IMR-90 (cell line): ENCODE results near the gene TEKT5. TPM values are rescaled to one million over a fixed set of nuclear protein-coding genes. Genes with fewer than 3 reads are reported as not detected.

Experiments used
- ATAC-seq: fragments of 200-7000 bp; cut with Tn5 transposase; 2 replicates; pipeline ENCODE4 v1.9.1; 2020; ENCODE audit warnings: low read depth, mild to moderate bottlenecking, moderate library complexity
- BruUV-seq: library from RNA; stranded (reverse); fragments of 400-500 nt; replicated peaks from 2 replicates; lab custom pipeline; 2021; lab: Mats Ljungman, UMichigan
- CTCF ChIA-PET: fragments of 300-600 bp; formaldehyde crosslinking; extraction: SDS; loops from one replicate; lab custom pipeline; 2021; ENCODE audit warnings: antibody characterized with exemption; lab: Yijun Ruan, JAX
- POLR2A ChIA-PET: fragments of 300-600 bp; sonication (Branson Sonifier 250); formaldehyde crosslinking; loops from one replicate; lab custom pipeline; 2022; ENCODE audit warnings: antibody characterized with exemption; ENCODE audit not compliant: unreplicated experiment; lab: Charles Lee
- DNase-seq: peaks from one replicate; pipeline ENCODE4 v3.0.0; 2013
- H2AFZ ChIP-seq: replicated peaks from 2 replicates; pipeline ENCODE3; 2013; ENCODE audit warnings: low read length, mild to moderate bottlenecking; ENCODE audit not compliant: poor library complexity
- H2AK5ac ChIP-seq: 2 replicates; pipeline ENCODE4 v1.6.1; 2013; ENCODE audit warnings: low read depth, low read length, inconsistent platforms
- H2AK9ac ChIP-seq: replicated peaks from 2 replicates; pipeline ENCODE3; 2013; ENCODE audit warnings: mild to moderate bottlenecking, low read depth, low read length, moderate library complexity; ENCODE audit not compliant: poor library complexity
- H2BK120ac ChIP-seq: 2 replicates; pipeline ENCODE4 v1.6.1; 2013; ENCODE audit warnings: low read depth, low read length, inconsistent platforms
- H2BK15ac ChIP-seq: 3 replicates; pipeline ENCODE4 v1.6.1; 2013; ENCODE audit warnings: low read depth, low read length, inconsistent platforms
- H2BK20ac ChIP-seq: 2 replicates; pipeline ENCODE4 v1.6.1; 2013; ENCODE audit warnings: low read depth, mild to moderate bottlenecking, inconsistent platforms, low read length, moderate library complexity
- H2BK5ac ChIP-seq: 2 replicates; pipeline ENCODE4 v1.6.1; 2013; ENCODE audit warnings: mild to moderate bottlenecking, low read depth, low read length, inconsistent platforms; ENCODE audit not compliant: poor library complexity, severe bottlenecking
- H3K14ac ChIP-seq: replicated peaks from 2 replicates; pipeline ENCODE4 v1.6.1; 2013; ENCODE audit warnings: low read depth, low read length, inconsistent platforms
- H3K18ac ChIP-seq: 2 replicates; pipeline ENCODE4 v1.6.1; 2013; ENCODE audit warnings: low read depth, low read length, control low read depth
- H3K23ac ChIP-seq: 2 replicates; pipeline ENCODE4 v1.6.1; 2013; ENCODE audit warnings: low read depth, low read length, inconsistent platforms
- H3K27ac ChIP-seq: 2 replicates; pipeline ENCODE4 v1.5.1; 2013; ENCODE audit warnings: mild to moderate bottlenecking, control low read depth, low read length; ENCODE audit not compliant: insufficient read depth
- H3K27me3 ChIP-seq: 2 replicates; pipeline ENCODE4 v1.6.1; 2013; ENCODE audit warnings: low read length; ENCODE audit not compliant: control insufficient read depth, insufficient read depth
- H3K36me3 ChIP-seq: 2 replicates; pipeline ENCODE4 v1.6.1; 2013; ENCODE audit warnings: low read length, mixed read lengths; ENCODE audit not compliant: control insufficient read depth, insufficient read depth
- H3K4ac ChIP-seq: 2 replicates; pipeline ENCODE4 v1.6.1; 2013; ENCODE audit warnings: low read depth, low read length, inconsistent platforms
- H3K4me1 ChIP-seq: 2 replicates; pipeline ENCODE4 v1.6.1; 2013; ENCODE audit warnings: low read length, mixed read lengths; ENCODE audit not compliant: control insufficient read depth, insufficient read depth
- H3K4me2 ChIP-seq: 2 replicates; pipeline ENCODE4 v1.6.1; 2013; ENCODE audit warnings: low read depth, mild to moderate bottlenecking, control low read depth, low read length, moderate library complexity
- H3K4me3 ChIP-seq: 2 replicates; pipeline ENCODE4 v1.5.1; 2013; ENCODE audit warnings: low read depth, mild to moderate bottlenecking, control low read depth, low read length, moderate library complexity; ENCODE audit not compliant: insufficient read depth
- H3K56ac ChIP-seq: 2 replicates; pipeline ENCODE4 v1.6.1; 2013; ENCODE audit warnings: low read length, inconsistent platforms; ENCODE audit not compliant: insufficient read depth; ENCODE audit errors: extremely low read depth
- H3K79me1 ChIP-seq, 2 experiments: 2 replicates each; pipeline ENCODE4 v1.6.1; 2013; ENCODE audit warnings: low read length in 2 of 2, inconsistent platforms in 1 of 2, low read depth in 1 of 2
- H3K9ac ChIP-seq: 2 replicates; pipeline ENCODE4 v1.6.1; 2013; ENCODE audit warnings: low read depth, low read length, control low read depth
- H3K9me1 ChIP-seq: 2 replicates; pipeline ENCODE4 v1.6.1; 2013; ENCODE audit warnings: low read length, inconsistent platforms; ENCODE audit not compliant: insufficient read depth
- H3K9me3 ChIP-seq: 2 replicates; pipeline ENCODE4 v1.6.1; 2013; ENCODE audit warnings: low read length; ENCODE audit not compliant: control insufficient read depth, insufficient read depth
- H4K20me1 ChIP-seq: 2 replicates; pipeline ENCODE4 v1.6.1; 2013; ENCODE audit warnings: low read length, inconsistent platforms; ENCODE audit not compliant: insufficient read depth
- H4K5ac ChIP-seq: 2 replicates; pipeline ENCODE4 v1.6.1; 2013; ENCODE audit warnings: mild to moderate bottlenecking, low read depth, low read length, control low read depth
- H4K8ac ChIP-seq, 2 experiments: 2 replicates each; pipeline ENCODE4 v1.6.1; 2013; ENCODE audit warnings: low read depth in 2 of 2, low read length in 2 of 2, control low read depth in 1 of 2, inconsistent platforms in 1 of 2
- H4K91ac ChIP-seq: 2 replicates; pipeline ENCODE4 v1.6.1; 2013; ENCODE audit warnings: low read depth, low read length, inconsistent platforms; ENCODE audit not compliant: insufficient read depth
- BHLHE40 ChIP-seq: fragments of 150-350 bp; IDR thresholded peaks from 2 replicates; pipeline ENCODE4 v1.6.1; 2016; ENCODE audit warnings: mild to moderate bottlenecking, low read depth, low read length
- CEBPB ChIP-seq: IDR thresholded peaks from 2 replicates; pipeline ENCODE4 v1.6.1; 2012; ENCODE audit warnings: low read depth, low read length, improper control_type of control experiment
- CHD1 ChIP-seq: IDR thresholded peaks from 2 replicates; pipeline ENCODE4 v1.6.1; 2012; ENCODE audit warnings: low read depth, low read length, improper control_type of control experiment
- ELK1 ChIP-seq: fragments of 150-350 bp; IDR thresholded peaks from 2 replicates; pipeline ENCODE4 v1.6.1; 2016; ENCODE audit warnings: low read depth, mild to moderate bottlenecking, low read length, moderate library complexity, borderline replicate concordance
- FOS ChIP-seq: fragments of 150-350 bp; IDR thresholded peaks from 2 replicates; pipeline ENCODE4 v1.6.1; 2016; ENCODE audit warnings: low read depth, low read length
- MAFK ChIP-seq: IDR thresholded peaks from 2 replicates; pipeline ENCODE4 v1.6.1; 2012; ENCODE audit warnings: low read depth, low read length, improper control_type of control experiment
- MAZ ChIP-seq: IDR thresholded peaks from 2 replicates; pipeline ENCODE4 v1.6.1; 2012; ENCODE audit warnings: low read depth, mild to moderate bottlenecking, low read length, improper control_type of control experiment, moderate library complexity, borderline replicate concordance
- MXI1 ChIP-seq: IDR thresholded peaks from 2 replicates; pipeline ENCODE4 v1.6.1; 2012; ENCODE audit warnings: low read depth, mild to moderate bottlenecking, low read length, moderate library complexity, borderline replicate concordance
- NFE2L2 ChIP-seq: fragments of 150-350 bp; IDR thresholded peaks from 2 replicates; pipeline ENCODE4 v1.6.1; 2016; ENCODE audit warnings: low read depth, mild to moderate bottlenecking, low read length
- POLR2A ChIP-seq: IDR thresholded peaks from 2 replicates; pipeline ENCODE4 v1.6.1; 2012; ENCODE audit warnings: mild to moderate bottlenecking, low read depth, low read length
- RAD21 ChIP-seq: IDR thresholded peaks from 2 replicates; pipeline ENCODE4 v1.6.1; 2012; ENCODE audit warnings: low read length, improper control_type of control experiment
- RCOR1 ChIP-seq: IDR thresholded peaks from 2 replicates; pipeline ENCODE4 v1.6.1; 2012; ENCODE audit warnings: mild to moderate bottlenecking, low read length, improper control_type of control experiment; ENCODE audit not compliant: insufficient replicate concordance
- RFX5 ChIP-seq: IDR thresholded peaks from 2 replicates; pipeline ENCODE4 v1.8.0; 2012; ENCODE audit warnings: low read depth, mild to moderate bottlenecking, low read length, moderate library complexity
- SMC3 ChIP-seq: fragments of 150-350 bp; IDR thresholded peaks from 2 replicates; pipeline ENCODE4 v1.6.1; 2016; ENCODE audit warnings: low read depth, mild to moderate bottlenecking, antibody characterized with exemption, low read length, moderate library complexity
- USF2 ChIP-seq: fragments of 150-350 bp; IDR thresholded peaks from 2 replicates; pipeline ENCODE4 v1.6.1; 2017; ENCODE audit warnings: mild to moderate bottlenecking, antibody characterized with exemption, low read length, low read depth
- WGBS, 2 experiments: methylation state at CpG; one replicate each; pipeline versions ENCODE4 v1.1.5 to v1.1.7; 2013; ENCODE audit warnings: missing lambda C conversion rate in 2 of 2; ENCODE audit not compliant: insufficient read length in 1 of 2; ENCODE audit errors: extremely low coverage in 2 of 2; 5-methylcytosine and 5-hydroxymethylcytosine counted together
- dilution Hi-C: fragments of 300-500 bp; cut with HindIII; formaldehyde crosslinking; loops from one replicate; pipeline ENCODE4 v1.14.3; 2018; ENCODE audit warnings: low sequenced_read_pairs; ENCODE audit not compliant: unreplicated experiment
- in situ Hi-C: fragments of 300-500 bp; cut with MboI; formaldehyde crosslinking; loops from 3 replicates; pipeline ENCODE4 v1.14.3; 2019; ENCODE audit warnings: low sequenced_read_pairs, inconsistent platforms, mixed read lengths
- intact Hi-C: fragments of 100-400 bp; cut with micrococcal nuclease; formaldehyde crosslinking; loops from 2 replicates; pipeline ENCODE4 v1.10.0; 2022
- polyA plus RNA-seq, 3 experiments: library from polyadenylated mRNA; depleted of rRNA; stranded (reverse); fragments of >200 nt; gene quantifications; 2 replicates each; pipeline ENCODE4 v1.2.3, GENCODE V29; 2012; ENCODE audit warnings: low replicate concordance in 1 of 3
- total RNA-seq: library from RNA; depleted of rRNA; stranded (reverse); fragments of >200 nt; gene quantifications from 2 replicates; pipeline ENCODE4 v1.2.3, GENCODE V29; 2012
- TF ChIP-seq, protein P1 (sequence below): conservative IDR thresholded peaks from 2 replicates; pipeline ENCODE4 v1.5.1; 2012; ENCODE audit warnings: mild to moderate bottlenecking, low read depth, low read length, improper control_type of control experiment

TEKT5 gene
- total and polyA plus RNA-seq, 2 of the 4 experiments (the other 2 are of a cell fraction): 0.17 TPM; not detected in 1

- Histone ChIP-seq H2BK5ac (no peak overlapping the region), H3K27me3 (no peaks in the 10 kb centered on the region), H2BK20ac (no peak overlapping the region), H3K23ac (no peak overlapping the region), H2AFZ (no peak overlapping the region), H3K56ac (no peak overlapping the region), H2BK15ac (no peak overlapping the region), H4K5ac (no peak overlapping the region), H2BK120ac (no peak overlapping the region), H2AK5ac (no peak overlapping the region), H3K4me3 (no peak overlapping the region), H4K8ac (no peak overlapping the region), H3K9me3 (no peaks in the 10 kb centered on the region), H3K9me1 (no peaks in the 10 kb centered on the region), H3K36me3 (no peaks in the 10 kb centered on the region), H3K14ac (no peak overlapping the region), H3K27ac (no peak overlapping the region), H4K91ac (no peak overlapping the region), H3K4me1 (no peaks in the 10 kb centered on the region), H3K79me1 (no peaks in the 10 kb centered on the region), H3K18ac (no peak overlapping the region), H3K9ac (no peak overlapping the region), H4K20me1 (no peaks in the 10 kb centered on the region), H2AK9ac (no peak overlapping the region), H3K4ac (no peak overlapping the region), H3K4me2 (no peak overlapping the region)
- intact Hi-C loops: no loop called here
- ChIA-PET POLR2A (no interaction called here), CTCF (no interaction called here)
- ATAC-seq (no peak), DNase-seq (no peak)
- dilution Hi-C loops: no loop called here
- BruUV-seq: no TSS peak
- 25% methylated on average over 2 of the region's 10 CpGs; no CpG with 5 or more reads in 1 of the 2 experiments for WGBS, 2 experiments
- TF ChIP-seq SMC3: no peak
- no peak for TF ChIP-seq POLR2A
- no peak for TF ChIP-seq NFE2L2
- TF ChIP-seq, protein P1, sequence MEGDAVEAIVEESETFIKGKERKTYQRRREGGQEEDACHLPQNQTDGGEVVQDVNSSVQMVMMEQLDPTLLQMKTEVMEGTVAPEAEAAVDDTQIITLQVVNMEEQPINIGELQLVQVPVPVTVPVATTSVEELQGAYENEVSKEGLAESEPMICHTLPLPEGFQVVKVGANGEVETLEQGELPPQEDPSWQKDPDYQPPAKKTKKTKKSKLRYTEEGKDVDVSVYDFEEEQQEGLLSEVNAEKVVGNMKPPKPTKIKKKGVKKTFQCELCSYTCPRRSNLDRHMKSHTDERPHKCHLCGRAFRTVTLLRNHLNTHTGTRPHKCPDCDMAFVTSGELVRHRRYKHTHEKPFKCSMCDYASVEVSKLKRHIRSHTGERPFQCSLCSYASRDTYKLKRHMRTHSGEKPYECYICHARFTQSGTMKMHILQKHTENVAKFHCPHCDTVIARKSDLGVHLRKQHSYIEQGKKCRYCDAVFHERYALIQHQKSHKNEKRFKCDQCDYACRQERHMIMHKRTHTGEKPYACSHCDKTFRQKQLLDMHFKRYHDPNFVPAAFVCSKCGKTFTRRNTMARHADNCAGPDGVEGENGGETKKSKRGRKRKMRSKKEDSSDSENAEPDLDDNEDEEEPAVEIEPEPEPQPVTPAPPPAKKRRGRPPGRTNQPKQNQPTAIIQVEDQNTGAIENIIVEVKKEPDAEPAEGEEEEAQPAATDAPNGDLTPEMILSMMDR: no peak
- no peak for TF ChIP-seq CEBPB
- TF ChIP-seq MAZ: no peak
- TF ChIP-seq ELK1: no peak
- no peak for TF ChIP-seq RAD21
- TF ChIP-seq RFX5: no peak
- TF ChIP-seq USF2: no peak
- TF ChIP-seq CHD1: no peak
- no peak for TF ChIP-seq FOS
- TF ChIP-seq RCOR1: no peak
- no peak for TF ChIP-seq MAFK
- no peak for TF ChIP-seq BHLHE40
- TF ChIP-seq MXI1: no peak
- in situ Hi-C loops: no loop called here
Observed at GRCh38 chr16:10647264-10647720, 47.4 kb downstream of the TEKT5 start.
